GM18909 (cell line): ENCODE results near the gene PAN2.
"Not testable (repeated sequence)": the region's sequence is repeated elsewhere in the genome, so short reads cannot be mapped to it uniquely, and the experiment has no call there.

ENCODE experiments used
- ATAC-seq: cut with Tn5 transposase; IDR thresholded peaks from one replicate; pipeline ENCODE4 v1.9.1; 2021; ENCODE audit warnings: mild to moderate bottlenecking; ENCODE audit not compliant: unreplicated experiment, poor library complexity

PAN2 gene

DNA sequence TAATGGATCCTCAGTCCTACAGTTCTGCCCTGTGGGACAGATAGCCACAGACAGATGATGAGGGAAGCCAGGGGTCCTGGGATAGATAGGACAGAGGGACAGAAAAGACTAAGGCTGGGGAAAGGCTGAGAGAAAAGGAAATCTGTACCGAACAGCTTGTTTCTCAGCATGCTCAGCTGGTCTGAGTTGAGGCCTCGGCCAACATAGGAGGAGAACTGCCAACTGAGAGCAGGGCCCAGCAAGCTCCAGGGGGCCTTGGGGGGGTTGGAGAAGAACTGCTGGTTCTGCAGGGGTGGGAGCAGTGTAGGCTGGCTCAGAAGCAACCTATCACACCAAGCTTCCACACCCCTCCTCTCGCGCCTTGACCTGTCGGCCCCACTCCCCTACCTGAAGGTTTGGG lies 15.0 kb upstream of the PAN2 start:
- ATAC-seq, result no peak

DNA sequence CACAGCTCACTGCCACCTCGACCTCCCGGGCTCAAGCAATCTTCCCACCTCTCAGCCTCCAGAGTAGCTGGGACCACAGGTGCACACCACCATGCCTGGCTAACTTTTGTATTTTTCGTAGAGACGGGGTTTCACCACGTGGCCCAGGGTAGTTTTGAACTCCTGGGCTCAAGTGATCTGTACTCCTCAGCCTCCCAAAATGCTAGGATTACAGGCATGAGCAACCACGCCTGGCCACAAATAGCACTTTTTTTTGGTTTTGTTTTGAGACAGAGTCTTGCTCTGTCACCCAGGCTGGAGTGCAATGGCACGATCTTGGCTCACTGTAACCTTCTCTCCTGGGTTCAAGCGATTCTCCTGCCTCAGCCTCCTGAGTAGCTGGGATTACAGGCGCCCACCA lies 13.5 kb upstream of the PAN2 start:
- not testable (repeated sequence) for ATAC-seq

DNA sequence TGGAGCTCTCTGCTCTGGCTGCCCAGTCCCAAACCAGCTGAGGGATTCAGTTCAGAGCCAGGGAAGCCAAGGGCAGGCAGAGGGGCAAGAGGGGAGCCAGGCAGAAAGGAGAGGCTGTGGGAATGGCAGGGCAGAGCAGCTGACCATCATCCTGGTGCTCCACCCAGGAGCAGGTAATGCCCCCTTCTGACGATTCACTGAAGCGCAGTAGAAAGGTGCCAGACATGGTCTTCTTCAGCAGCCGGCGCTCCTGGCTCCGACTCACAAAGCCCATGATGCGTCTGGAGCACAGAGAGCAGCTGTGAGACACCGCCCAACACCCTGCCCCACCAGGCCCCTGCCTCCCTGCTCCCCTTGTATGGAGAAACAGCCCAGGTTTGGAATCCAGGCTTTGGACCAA lies 12.9 kb upstream of the PAN2 start:
- ATAC-seq, result no peak

DNA sequence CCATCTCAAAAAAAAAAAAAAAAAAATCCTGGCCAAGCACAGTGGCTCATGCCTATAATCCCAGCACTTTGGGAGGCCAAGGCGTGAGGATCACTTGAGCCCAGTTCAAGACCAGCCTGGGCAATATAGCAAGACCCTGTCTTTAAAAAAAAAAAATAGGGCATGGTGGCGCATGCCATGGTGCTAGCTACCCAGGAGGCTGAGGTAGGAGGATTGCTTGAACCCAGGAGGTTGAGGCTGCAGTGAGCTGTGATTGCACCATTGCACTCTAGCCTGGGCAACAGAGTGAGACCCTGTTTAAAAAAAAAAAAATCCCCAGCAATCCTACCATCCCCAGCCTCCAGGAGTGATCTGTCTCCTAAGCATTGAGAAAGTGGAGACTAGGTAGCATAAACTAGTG lies 8.5 kb upstream of the PAN2 start:
- not testable (repeated sequence) for ATAC-seq

DNA sequence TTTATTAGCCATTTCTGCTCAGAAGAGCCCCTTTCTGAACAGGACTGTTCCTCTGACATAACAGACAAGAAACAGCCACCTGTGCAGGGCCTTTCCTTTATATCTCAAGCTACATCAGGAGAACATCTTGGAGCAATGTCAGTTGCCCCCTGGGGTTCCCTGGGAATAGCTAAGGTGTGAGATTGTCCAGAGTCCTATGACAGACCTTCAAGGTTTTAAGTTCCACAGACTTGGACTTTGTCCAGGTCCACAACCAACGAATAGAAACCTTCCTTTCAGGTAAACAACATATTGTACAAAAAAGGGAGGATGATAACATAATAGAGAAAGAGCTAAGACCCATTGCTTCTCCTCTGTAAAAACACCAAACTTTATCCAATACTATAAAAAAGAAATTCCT lies 7.8 kb upstream of the PAN2 start:
- ATAC-seq, result no peak

DNA sequence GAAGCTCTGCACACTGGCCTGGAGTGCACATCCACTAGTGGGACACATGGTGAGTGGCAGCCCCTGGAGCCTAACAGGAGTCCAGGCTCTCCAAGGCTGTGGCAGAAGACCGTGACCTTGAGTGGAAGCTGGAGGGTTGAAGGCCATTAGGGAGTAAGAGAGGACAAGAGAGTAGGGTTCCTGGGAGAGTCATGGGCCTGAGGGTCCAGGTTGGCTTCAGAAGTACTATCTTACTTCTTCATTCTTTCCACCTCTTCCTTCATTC lies 5.3 kb upstream of the PAN2 start:
- no peak for ATAC-seq

DNA sequence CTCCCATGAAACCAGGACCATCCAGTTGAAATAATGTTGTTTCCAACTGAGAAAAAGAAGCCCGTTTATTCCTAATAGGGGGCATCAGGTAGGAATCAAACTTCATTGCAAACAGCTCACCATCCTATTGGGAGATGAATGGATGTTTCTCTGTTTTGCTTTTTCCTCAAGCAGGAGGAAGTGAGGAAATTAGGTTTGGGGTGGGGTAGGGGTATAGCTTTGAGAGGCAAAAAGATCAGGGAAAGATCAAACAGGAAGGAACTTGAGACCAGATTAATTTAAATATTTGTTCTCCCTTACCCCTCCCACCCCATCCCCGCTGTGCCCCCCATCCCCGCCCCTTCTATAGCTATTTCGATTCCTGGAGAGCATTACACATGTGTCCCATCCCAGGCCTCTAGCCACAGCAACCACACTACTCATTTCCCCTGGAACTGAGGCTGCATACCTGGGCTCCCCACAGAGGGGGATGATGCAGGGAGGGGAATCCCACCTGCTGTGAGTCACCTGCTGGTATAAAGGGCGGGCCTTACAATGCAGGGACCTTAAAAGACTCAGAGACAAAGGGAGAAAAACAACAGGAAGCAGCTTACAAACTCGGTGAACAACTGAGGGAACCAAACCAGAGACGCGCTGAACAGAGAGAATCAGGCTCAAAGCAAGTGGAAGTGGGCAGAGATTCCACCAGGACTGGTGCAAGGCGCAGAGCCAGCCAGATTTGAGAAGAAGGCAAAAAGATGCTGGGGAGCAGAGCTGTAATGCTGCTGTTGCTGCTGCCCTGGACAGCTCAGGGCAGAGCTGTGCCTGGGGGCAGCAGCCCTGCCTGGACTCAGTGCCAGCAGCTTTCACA lies 4.7 kb upstream of the PAN2 start, which contains the start of gene IL23A:
IL23A (plus strand) TSS at position 577 of the 850 bp plus-strand sequence; CDS start at position 738, 161 bp downstream.
- ATAC-seq, result no peak

DNA sequence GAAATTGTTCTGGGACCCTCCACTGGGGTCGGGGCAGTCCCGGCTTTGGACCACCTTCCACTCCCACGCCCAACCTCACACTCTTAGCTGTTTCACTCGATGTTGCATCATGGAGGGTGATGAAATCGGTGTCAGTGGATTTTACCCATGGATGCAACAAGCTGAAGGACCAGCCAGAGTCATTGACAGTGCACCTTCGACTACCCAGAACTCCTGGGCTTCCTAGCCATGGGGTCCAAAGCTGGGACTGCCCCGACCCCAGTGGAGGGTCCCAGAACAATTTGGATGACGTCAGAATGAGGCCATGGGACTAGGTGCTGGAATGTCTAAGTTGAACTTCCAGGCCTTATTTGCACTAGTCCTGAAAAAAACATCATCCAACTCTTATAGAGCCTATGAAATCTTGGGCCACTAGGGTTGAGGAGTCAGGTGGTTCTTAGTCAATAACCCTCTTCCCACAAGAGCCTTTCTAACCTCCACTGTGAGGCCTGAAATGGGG lies 4.0 kb upstream of the PAN2 start:
- no peak for ATAC-seq

DNA sequence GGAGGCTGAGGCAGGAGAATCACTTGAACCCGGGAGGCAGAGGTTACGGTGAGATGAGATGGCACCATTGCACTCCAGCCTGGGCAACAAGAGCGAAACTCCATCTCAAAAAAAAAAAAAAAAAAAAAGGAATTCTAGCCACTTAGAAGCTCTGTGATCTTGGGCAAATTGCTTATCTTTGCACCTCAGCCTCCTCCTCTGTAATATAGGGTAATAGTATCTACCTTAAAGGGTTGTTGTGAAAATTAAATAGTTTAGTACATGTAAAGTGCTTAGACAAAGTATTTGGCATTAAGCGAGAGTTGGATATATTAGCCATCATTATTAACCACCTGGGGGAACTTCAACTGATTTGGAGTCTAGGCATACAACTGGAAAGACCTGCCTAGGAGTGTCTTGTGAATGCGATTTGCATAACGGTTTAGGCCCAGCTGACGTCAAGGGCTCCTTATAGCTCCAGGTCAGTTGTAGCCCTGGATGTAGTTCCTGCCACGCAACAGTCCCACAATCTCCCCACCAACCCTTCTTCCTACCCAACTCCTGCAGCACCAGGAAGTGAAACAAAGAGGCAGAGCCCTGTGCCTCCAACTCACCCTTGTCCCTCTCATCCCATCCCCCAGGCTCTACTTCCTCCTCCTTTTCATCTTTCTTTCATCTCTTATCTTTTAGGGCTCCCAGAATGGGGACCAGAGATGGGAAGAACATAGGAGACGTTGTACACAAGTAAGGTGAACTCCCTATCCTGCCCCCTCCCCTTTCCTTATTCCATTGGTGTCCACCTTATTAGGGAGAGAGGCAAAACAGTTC lies 2.8 kb upstream of the PAN2 start:
- ATAC-seq, result no peak

DNA sequence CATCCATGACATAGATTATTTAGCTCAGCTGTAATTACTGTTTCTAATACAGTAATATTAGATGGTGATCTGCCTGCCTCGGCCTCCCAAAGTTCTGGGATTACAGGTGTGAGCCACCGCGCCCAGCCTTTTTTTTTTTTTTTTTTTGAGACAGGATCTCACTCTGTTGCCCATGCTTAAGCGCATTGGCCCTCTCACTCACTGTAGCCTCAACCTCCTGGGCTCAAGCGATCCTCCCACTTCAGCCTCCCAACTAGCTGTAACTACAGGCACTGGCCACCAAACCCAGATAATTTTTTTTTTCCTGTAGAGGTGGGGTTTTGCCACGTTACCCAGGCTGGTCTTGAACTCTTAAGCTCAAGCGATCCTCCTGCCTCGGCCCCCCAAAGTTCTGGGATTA lies 1.7 kb upstream of the PAN2 start:
- ATAC-seq, result not testable (repeated sequence)

DNA sequence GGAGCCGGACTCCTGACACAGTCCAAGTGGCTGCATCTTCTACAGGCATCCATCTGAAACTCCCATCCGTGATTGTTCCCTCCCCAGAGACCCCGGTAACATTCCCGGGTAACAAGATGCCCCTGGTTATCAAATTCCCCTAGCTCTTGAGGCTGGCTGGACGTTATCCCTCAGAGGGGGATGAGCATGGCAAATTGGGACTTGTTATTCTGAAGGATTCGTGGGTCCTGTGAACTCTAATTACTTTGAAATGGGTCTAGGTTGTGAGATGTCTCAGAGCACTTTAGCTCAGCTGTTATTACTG lies 642 bp upstream of the PAN2 start:
- no peak for ATAC-seq

DNA sequence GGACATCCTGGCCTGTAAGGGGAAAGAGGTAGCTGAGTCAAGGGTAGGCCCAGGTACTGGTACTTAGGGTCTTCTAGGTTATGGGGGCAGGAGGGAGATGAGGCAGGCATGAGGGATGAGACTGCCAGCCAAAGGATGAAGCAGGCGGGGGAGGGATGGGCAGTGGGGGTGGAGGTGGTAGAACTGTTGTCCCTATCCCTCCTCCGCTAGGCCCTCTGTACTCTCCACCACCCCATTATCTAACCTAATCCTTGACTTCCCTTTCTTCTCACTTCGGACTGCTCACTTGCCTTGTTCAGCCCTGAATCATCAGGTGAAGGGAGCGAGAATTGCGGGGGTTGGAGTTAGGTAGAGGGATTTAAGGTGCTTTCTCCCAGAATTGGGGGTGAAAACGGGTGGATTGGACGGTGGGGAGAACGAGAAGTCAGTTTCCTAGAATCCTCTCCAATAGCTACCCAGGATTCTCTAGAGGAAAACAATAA lies 562 bp downstream of the PAN2 start:
- no peak for ATAC-seq

DNA sequence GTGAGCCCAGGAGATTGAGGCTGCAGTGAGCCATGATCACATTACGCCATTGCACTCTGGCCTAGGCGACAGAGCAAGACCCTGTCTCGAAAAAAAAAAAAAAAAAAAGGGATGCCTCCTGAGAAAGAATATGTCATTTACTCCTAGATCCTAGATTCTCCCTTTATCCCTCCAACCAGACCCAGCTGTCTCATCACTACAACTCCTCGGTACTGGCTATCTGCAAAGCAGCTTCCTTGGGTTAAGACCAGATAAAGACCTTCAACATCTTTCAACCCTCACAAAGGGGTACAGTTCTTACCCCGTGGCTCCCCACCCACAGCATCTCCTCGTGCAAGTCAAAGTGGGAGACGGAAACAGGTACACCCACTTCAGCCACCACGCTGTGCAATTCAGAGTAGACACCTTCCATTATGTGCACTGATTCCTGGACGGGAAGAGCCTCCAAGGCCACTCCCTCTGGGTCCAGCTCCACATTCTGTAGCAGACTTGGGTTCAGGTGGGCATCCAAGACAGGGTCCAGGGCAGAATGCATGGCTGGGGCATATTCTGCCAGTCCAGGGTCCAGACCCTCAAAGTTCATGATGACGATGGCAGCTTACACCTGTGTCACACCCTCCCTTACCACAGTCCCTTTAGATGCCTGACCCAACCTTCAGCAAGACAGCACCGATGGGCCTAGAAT lies 1.1 kb downstream of the PAN2 start:
- ATAC-seq, result no peak

DNA sequence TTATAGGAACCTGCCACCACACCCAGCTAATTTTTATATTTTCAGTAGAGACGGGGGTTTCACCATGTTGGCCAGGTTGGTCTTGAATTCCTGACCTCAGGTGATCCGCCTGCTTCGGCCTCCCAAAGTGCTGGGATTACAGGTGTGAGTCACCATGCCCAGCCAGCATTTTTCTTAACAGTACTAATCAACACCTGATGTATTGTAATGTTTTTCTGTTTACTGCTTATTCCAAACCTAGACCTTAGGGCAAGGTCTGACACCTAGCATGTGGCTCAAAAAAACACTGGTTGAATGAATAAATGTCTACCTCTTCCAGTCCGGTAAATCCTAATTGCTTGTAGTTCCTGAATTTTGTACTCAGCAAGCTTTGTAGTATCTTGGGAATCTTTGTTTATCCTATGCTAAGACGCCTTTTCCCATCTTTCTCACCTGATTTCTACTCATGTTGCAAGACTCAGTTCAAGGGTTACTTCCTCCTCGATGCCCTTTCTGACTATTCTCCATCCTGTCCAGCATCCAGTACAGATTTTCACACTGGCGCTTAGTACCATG lies 2.8 kb downstream of the PAN2 start:
- ATAC-seq, result no peak

DNA sequence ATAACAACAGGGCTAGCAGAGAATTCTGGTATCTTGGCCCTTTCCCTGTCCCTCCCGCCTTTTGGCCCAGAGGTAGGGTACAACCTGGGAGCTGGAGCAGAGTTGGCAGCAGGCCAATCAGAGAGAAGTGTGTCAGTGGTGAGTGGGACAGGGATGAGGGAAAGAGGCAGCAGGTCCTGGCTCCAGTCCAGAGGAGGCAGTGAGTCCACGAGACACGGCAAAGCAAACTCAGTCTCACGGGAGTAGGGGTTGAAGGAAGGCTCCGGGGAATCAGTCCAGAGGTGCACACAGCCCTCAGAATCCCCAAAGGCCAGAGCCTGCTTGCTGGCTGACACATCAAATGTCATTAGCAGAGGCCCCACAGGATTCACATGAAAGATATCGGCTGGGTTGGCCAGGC lies 7.3 kb downstream of the PAN2 start:
- no peak for ATAC-seq

DNA sequence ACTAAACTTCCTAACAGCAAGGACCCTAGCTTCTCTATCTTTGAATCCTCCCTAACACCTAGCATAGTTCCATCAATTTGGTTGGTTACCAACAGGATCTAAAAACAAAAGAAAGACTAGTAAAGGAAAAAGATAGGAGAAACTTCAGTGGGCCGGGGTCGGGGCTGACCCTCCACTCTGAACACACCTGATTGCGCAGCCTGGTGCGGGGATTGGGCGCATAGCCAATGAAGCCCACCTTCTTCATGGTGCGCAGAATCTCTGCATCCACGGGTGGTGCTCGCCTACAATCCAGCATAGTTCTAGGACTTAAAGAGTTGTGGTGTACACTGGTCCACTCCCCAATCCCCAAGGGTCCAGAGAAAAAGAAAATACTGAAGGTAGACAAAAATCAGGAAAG lies 7.7 kb downstream of the PAN2 start:
- ATAC-seq, result no peak

DNA sequence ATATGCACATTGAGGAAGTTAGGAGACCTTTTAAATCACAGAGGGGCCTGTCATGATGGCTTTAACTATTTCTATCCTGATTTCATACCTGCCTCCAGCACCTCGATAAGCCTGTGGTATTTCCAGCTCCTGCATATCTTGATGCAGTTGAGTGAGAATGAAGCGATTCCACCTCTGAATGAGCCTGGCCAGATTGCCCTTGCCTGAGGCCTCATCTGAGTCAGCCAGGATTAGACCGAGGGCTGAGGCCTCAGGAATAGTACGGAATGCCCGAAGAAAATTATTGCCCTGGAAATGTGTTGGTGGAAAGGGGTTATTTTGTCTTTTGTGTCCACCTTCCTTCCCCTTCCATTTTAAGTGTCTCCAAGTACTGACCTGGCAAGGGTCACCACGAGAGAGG lies 9.6 kb downstream of the PAN2 start:
- ATAC-seq, result no peak

DNA sequence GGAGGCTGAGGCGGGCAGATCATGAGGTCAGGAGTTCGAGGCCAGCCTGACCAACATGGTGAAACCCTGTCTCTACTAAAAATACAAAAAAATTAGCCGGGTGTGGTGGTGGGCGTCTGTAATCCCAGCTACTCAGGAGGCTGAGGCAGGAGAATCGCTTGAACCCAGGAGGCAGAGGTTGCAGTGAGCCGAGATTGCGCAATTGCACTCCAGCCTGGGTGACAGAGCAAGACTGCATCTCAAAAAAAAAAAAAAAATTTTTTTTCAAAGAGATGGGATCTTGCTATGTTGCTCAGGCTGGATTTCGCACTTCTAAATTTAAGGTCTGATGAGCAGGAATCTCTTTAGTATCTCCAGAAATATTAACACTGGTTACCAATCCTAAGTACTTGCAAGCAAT lies 12.2 kb downstream of the PAN2 start:
- ATAC-seq, result not testable (repeated sequence)

DNA sequence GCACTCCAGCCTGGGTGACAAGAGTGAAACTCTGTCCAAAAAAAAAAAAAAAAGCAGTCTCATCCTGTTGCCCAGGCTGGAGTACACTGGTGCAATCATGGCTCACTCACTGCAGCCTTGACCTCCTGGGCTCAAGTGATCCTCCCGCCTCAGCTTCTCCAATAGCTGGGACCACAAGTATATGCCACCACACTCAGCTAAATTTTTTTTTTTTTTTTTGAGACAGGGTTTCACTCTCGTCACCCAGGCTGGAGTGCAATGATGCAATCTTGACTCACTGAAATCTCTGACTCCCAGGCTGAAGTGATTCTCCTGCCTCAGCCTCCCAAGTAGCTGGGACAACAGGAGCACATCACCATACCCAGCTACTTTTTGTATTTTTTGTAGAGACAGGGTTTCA lies 12.8 kb downstream of the PAN2 start:
- no peak for ATAC-seq

DNA sequence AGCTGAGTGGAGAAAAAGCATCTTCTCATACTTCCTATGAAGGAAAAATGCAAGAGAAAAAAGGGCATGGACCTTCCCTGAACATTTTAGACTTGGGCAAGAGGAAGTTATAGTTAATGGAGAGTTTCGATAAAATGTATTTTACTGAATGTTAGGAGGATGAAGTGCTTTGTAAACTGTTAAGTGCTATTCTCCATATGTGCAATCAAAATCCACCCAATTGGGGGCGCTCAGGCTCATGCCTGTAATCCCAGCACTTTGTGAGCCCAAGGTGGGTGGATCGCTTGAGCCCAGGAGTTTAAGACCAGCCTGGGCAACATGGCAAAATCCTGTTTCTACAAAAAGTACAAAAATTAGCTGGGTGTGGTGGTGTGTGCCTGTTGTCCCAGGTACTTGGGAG lies 16.1 kb downstream of the PAN2 start:
- ATAC-seq, result no peak
